Measurements from ENCODE around the gene KTN1.

The KTN1 gene, protein sequence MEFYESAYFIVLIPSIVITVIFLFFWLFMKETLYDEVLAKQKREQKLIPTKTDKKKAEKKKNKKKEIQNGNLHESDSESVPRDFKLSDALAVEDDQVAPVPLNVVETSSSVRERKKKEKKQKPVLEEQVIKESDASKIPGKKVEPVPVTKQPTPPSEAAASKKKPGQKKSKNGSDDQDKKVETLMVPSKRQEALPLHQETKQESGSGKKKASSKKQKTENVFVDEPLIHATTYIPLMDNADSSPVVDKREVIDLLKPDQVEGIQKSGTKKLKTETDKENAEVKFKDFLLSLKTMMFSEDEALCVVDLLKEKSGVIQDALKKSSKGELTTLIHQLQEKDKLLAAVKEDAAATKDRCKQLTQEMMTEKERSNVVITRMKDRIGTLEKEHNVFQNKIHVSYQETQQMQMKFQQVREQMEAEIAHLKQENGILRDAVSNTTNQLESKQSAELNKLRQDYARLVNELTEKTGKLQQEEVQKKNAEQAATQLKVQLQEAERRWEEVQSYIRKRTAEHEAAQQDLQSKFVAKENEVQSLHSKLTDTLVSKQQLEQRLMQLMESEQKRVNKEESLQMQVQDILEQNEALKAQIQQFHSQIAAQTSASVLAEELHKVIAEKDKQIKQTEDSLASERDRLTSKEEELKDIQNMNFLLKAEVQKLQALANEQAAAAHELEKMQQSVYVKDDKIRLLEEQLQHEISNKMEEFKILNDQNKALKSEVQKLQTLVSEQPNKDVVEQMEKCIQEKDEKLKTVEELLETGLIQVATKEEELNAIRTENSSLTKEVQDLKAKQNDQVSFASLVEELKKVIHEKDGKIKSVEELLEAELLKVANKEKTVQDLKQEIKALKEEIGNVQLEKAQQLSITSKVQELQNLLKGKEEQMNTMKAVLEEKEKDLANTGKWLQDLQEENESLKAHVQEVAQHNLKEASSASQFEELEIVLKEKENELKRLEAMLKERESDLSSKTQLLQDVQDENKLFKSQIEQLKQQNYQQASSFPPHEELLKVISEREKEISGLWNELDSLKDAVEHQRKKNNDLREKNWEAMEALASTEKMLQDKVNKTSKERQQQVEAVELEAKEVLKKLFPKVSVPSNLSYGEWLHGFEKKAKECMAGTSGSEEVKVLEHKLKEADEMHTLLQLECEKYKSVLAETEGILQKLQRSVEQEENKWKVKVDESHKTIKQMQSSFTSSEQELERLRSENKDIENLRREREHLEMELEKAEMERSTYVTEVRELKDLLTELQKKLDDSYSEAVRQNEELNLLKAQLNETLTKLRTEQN (N-terminal part only)

DNA sequence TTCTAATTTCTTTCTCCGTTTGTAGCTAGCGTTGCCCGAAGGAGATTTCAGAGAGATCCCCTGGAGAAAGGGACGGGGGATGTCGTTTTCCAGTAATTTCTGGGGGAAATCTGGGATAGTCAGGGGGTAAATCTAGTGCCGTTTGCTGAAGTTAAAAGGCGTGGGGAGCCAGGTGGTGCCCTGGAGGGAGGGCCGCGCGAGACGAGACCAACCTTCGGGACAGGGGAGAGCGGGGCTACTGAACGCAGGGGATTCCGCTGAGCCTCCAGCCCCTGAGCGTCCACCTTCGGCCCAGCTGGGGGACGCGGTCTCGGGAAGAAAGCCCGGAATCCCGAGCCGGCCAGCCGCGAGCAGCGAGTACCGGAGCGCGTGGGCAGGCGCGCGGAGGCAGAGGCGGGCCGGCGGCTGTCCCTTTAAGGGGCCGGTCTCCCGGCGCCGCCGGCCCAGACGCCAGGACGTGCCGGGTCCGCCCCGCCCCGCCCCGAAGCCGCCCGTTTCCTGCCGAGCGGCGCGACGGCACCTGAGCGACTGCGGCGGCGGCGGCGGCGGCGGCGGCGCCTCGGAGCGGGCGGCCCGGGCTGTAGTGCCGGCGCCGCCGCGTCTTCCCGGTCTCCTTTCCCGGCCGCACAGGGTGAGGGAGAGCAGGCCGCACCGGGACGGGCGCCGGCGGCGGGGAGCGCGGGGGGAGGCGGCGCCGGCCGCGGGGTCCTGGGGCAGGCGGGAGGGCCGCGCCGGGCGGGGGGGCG is at the start of gene KTN1:
KTN1 (plus strand) TSS at position 484 of the 746 bp plus-strand sequence. CDS start 31,842 bp downstream, outside the sequence.
- no peak for TF ChIP-seq GATA2 (IDR thresholded peaks at IDR 0.05; ENCODE audit: low read depth, low read length)
- no peak for TF ChIP-seq GATA3 (IDR thresholded peaks at IDR 0.05; ENCODE audit: low read depth, low read length)

DNA sequence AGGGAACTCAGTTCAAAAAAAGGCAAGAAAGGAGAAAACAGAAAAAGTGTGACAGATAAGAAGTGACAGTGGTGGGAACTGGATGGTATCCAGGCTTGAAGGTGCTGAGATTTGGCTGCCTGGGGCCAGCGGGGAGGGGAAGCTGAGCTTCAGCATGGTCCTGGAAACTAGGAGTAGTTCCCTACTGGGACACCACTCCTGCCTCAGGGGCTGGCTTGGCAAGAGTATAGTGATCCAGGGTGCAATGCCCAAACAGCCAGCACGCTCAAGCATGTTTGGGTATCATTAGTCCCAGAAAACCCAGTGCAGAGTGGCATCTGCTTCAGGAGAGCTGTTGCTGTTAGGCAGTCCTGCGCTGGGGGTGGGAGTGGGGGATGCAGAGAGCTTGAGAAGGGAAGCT is 49.5 kb upstream of the KTN1 start:
- TF ChIP-seq GATA2 (IDR thresholded peaks at IDR 0.05; ENCODE audit: low read depth, low read length) (no peak), GATA3 (IDR thresholded peaks at IDR 0.05; ENCODE audit: low read depth, low read length) (no peak)

DNA sequence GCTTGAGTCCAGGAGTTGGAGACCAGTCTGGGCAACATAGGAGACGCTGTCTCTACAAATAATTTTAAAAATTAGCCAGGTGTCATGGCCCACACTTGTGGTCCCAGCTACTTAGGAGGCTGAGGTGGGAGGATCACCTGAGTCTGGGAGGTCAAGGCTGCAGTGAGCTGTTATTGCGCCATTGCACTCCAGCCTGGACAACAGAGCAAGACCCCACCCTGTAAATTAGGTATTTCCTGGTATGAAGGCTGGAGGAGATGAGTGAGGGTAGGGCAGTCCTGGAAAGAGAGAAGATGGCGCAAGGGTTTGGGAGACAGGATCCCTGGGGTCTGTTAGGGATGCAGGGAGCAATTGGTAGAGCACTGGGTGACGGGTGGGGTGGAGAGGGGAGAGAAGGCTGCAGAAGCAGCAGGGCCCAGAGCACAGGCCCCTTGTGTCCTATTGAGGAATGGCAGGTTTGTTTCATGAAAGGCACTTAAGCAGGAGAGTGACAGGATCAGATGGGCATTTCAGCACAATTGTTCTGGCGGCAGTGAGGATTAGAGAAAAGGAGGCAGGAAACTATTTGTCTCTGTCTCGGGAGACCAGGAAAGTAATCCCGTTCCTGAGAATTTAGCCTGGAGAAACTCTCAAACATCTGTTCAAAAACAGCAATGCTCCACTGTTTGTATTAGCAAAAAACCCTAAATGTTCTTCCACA is 47.2 kb upstream of the KTN1 start:
- TF ChIP-seq GATA2 (IDR thresholded peaks at IDR 0.05; ENCODE audit: low read depth, low read length) (no peak), GATA3 (IDR thresholded peaks at IDR 0.05; ENCODE audit: low read depth, low read length) (no peak)

DNA sequence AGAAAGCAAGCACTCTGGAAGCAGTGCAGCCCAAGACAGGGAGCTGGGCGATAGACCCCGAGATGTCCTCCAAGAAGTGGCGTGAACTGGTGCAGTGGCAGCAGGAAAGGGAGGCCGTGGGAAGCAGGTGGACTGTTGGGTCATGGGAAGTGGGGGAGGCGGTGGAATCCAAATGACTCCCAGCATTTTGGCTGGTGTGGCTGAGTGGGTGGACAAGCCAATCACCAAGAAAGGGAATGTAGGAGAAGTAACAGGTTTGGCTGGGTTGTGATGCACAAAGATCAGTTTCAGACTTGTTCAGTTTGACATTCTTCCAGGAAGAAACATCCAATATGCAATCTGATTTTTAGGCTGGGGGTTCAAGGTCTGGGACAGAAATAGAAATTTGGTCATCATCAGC is 46.0 kb upstream of the KTN1 start:
- TF ChIP-seq GATA2 (IDR thresholded peaks at IDR 0.05; ENCODE audit: low read depth, low read length) (no peak), GATA3 (IDR thresholded peaks at IDR 0.05; ENCODE audit: low read depth, low read length) (no peak)

DNA sequence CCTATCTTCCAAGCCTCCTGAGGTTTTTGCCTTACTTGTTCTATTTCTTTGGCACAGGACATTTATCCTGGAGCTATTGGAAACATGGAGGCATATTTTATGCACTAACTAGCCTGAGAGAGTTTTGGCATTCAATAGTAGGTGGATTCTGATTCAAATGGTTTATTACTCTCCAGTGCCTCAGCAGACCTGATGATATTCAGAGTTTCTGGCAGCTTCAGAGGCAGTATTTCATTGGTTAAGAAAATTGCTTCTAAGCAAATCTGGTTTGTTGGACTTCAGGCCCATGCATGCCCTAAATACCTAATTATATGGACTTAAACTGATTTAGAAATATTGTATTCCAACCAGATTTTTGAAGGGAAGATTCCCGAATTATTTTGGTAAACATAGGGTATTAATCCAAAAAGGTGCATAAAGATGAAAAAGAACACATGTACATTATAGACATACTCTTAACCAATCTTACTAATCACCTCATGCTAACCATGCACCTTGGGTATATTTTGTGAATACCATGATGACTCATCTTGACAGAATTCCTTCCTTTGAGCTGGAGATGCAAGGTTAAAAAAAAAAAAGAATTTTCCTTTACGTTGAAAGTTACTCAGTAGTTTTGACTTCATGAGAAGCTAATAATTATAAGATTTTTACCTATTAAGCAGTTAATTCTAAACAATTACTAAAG is 44.3 kb upstream of the KTN1 start:
- TF ChIP-seq GATA2 (IDR thresholded peaks at IDR 0.05; ENCODE audit: low read depth, low read length) (no peak), GATA3 (IDR thresholded peaks at IDR 0.05; ENCODE audit: low read depth, low read length) (no peak)

DNA sequence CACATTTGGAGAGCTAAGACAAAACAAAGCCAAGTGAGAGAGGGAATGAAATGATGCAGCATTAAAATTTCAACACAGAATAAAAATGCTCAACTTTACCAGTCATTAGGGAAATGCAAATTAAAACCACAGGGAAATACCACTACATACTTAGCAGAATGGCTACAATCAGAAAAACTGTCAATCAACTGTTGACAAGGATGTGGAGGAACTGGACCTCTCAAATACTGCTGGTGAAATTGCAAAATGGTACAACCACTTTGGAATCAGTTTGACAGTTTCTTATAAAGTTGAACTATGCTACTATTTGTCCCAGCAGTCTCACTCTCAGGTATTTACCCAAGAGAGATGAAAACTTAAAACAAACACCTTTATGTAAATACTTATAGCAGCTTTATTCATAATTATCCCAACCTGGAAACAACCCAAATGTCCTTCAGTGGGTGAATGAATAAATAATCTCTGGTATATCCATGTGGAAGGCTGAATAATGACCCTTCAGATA is 43.8 kb upstream of the KTN1 start:
- TF ChIP-seq GATA3 (IDR thresholded peaks at IDR 0.05; ENCODE audit: low read depth, low read length), result no peak
- TF ChIP-seq GATA2 (IDR thresholded peaks at IDR 0.05; ENCODE audit: low read depth, low read length), result no peak

DNA sequence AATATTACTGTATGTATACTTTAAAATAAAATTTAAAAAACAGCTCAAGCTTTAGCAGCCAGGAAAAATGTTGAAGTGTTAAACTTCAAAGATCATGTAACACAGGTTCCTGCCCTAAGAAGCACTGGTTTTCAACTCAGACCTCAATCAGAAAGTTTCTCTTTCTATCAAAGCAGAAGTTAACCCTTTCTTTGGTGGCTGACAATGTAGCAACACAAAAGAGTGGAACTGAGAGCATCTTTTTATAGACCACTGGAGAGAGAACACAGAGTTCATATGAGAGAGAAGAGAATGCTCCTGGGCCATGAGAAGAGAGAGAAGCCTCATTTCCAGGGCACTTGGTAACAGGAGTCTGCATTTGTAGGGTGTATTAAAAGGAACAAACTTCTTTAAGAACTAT is 42.2 kb upstream of the KTN1 start:
- TF ChIP-seq GATA2 (IDR thresholded peaks at IDR 0.05; ENCODE audit: low read depth, low read length) (no peak), GATA3 (IDR thresholded peaks at IDR 0.05; ENCODE audit: low read depth, low read length) (no peak)

DNA sequence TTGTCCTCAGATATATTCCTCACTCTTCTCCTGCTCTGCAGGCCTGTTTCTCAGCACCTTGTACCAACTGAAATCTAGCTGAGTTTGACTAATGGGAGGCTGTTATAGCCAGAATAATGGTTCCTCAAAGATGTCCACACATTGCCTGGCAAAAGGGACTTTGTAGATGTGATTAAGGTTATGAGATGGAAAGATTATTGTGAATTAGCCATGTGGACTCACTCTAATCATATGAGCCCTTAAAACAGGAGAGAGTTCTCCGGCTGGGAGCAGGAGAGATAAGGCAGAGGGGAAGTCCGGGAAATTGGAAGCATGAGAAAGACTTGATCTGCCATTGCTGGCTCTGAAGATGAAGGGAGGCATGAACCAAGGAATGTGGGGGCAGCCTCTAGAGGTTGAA is 40.0 kb upstream of the KTN1 start:
- TF ChIP-seq GATA3 (IDR thresholded peaks at IDR 0.05; ENCODE audit: low read depth, low read length) (peak; percentile 78), GATA2 (IDR thresholded peaks at IDR 0.05; ENCODE audit: low read depth, low read length) (peak; percentile 85)

DNA sequence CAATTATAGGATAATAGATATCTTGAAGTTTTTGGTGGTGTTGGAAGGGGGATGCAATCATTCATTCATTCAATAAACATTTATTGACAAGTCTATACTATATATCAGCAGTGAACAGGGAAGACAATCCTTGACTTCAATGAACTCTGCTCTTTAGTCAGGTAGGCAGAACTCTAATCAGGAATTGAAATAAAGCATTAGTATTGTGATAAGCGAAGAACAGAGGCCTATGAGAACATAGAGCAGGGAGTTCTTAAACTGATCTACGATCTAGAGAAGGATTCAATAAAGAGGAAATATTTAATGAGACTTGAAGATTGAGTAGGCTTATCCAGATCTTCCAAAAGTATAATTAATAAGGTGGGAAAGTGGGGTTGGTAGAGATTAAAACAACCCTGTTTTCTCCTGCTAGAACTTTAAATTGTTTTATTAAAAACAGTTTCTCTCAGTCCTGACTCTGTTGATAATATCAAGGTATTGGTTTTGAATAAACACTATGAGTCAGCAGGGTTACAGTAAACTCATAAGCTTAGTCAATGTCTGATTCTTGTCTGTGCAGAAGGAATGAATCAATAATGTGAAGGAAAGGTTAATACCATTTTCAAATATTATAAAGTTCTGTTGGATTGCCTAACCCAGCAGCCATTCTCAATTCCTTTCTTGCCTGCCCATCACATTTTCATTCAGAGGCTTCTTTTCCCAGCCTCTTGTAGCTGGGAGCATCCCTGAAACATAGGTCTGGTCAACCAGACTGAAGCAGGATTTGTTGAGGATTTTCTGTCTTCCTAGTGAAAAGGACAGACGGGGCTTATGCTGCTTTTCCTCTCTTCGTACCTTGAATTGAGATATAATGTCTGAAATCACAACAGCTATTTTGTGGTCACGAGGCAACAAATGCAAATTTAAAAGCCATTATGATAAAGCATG is 38.9 kb upstream of the KTN1 start:
- TF ChIP-seq GATA3 (IDR thresholded peaks at IDR 0.05; ENCODE audit: low read depth, low read length), result no peak
- no peak for TF ChIP-seq GATA2 (IDR thresholded peaks at IDR 0.05; ENCODE audit: low read depth, low read length)

DNA sequence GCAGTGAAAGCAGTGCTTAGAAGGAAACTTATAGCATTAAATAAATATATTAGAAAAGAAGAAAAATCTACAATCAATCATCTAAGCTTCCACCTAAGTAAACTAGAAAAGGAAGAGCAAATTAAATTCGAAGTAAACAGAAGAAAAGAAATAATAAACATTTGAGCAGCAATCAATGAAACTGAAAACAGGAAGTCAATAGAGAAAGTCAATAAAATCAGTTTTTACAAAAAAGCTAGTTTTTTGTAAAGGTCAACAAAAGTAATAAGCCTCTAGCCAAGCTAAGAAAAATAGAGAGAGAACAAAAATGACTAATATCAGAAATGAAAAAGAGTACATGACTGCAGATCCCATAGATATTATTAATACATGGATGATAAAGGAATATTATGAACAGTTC is 34.2 kb upstream of the KTN1 start:
- TF ChIP-seq GATA3 (IDR thresholded peaks at IDR 0.05; ENCODE audit: low read depth, low read length) (no peak), GATA2 (IDR thresholded peaks at IDR 0.05; ENCODE audit: low read depth, low read length) (no peak)

DNA sequence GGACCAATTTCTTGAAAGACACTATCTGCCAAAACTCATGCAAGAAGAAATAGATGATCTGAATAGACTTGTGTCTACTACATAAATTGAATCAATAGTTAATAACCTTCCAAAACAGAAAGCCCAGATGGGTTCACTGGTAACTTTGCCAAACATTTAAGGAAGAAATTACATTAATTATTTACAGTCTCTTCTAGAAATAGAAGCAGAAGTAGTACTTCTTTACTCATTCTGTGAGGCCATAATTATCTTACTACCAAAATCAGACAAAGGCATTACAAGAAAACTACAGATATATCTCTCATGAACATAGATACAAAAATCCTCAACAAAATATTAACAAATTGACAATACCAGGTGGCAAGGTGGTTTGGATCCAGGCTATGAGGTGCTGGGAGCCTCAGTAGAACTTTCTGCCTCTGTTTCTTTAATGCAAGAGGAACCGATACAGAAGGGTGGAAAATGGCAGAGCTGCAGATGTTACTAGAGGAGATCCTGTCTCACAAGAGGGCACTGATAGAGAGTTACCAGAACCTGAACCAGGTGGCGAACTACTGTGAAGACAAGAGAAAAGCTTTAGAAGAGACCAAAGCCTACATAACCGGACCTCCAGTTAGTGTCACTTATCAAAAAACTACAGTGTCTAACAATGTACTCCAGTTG is 33.7 kb upstream of the KTN1 start:
- no peak for TF ChIP-seq GATA3 (IDR thresholded peaks at IDR 0.05; ENCODE audit: low read depth, low read length)
- no peak for TF ChIP-seq GATA2 (IDR thresholded peaks at IDR 0.05; ENCODE audit: low read depth, low read length)

Data from SH-SY5Y (cell line).